ENCODE results near the gene OXSR1. TPM values are rescaled to one million over a fixed set of nuclear protein-coding genes. Genes with fewer than 3 reads are reported as not detected.

OXSR1 gene
- total RNA-seq, 1 experiment from 2014 or later, result 35.1 TPM

- ChIA-PET CTCF (no interaction called here), POLR2A (no interaction called here), RAD21 (ENCODE audit: low non-redundant PET in 1 of 2, low total read pairs in 2 of 2, uncharacterized antibody in 2 of 2, unreplicated experiment in 2 of 2) (interaction anchor here in 1 of 2 experiments (0.6 kb wide), 1 partner anchor 32 kb away, joined by 3 read pairs; no protein-coding TSS in a partner anchor)
- no peak overlapping the region for H3K4me3 ChIP-seq (replicated peaks in 1 of 2; ENCODE audit: low read depth in 1 of 2, low read length in 2 of 2)
- no peaks in the 10 kb centered on the region for H3K9me2 ChIP-seq (ENCODE audit: insufficient read depth)
- no TSS peak for BruUV-seq (replicated peaks)
- peaks cover 21 to 39% of the 10 kb centered on the region in 2 experiments; a peak in 3 of 4 replicates for H3K36me3 ChIP-seq (ENCODE audit: control insufficient read depth in 1 of 2, insufficient read depth in 2 of 2, low read length in 2 of 2)
- H3K4me1 ChIP-seq (ENCODE audit: control insufficient read depth in 1 of 2, insufficient read depth in 2 of 2, low read length in 2 of 2), result no peaks in the 10 kb centered on the region
- intact Hi-C loops (cut with micrococcal nuclease), result no loop called here
- DNase-seq (ENCODE audit: low read depth, low spot score), result no peak
- no peak overlapping the region for H3K4me2 ChIP-seq (ENCODE audit: low read length)
- H4K20me1 ChIP-seq (ENCODE audit: insufficient read depth), result no peaks in the 10 kb centered on the region
- H2AFZ ChIP-seq (ENCODE audit: low read depth, low read length, poor library complexity, severe bottlenecking), result no peak overlapping the region
- H3K79me2 ChIP-seq (ENCODE audit: insufficient read depth, low read length), result no peaks in the 10 kb centered on the region
- TF ChIP-seq REST (IDR thresholded peaks at IDR 0.05; ENCODE audit: low read depth), result no peak
- no peak for TF ChIP-seq EZH2phosphoT487 (IDR thresholded peaks at IDR 0.05; ENCODE audit: borderline replicate concordance)
- TF ChIP-seq, protein P1, sequence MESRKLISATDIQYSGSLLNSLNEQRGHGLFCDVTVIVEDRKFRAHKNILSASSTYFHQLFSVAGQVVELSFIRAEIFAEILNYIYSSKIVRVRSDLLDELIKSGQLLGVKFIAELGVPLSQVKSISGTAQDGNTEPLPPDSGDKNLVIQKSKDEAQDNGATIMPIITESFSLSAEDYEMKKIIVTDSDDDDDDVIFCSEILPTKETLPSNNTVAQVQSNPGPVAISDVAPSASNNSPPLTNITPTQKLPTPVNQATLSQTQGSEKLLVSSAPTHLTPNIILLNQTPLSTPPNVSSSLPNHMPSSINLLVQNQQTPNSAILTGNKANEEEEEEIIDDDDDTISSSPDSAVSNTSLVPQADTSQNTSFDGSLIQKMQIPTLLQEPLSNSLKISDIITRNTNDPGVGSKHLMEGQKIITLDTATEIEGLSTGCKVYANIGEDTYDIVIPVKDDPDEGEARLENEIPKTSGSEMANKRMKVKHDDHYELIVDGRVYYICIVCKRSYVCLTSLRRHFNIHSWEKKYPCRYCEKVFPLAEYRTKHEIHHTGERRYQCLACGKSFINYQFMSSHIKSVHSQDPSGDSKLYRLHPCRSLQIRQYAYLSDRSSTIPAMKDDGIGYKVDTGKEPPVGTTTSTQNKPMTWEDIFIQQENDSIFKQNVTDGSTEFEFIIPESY (IDR thresholded peaks at IDR 0.05; ENCODE audit: extremely low read depth, insufficient replicate concordance, low read length), result no peak
- TF ChIP-seq ELF1 (IDR thresholded peaks at IDR 0.05; ENCODE audit: borderline replicate concordance, low read depth), result no peak
- no peak for TF ChIP-seq POLR2A (IDR thresholded peaks at IDR 0.05; ENCODE audit: borderline replicate concordance, extremely low read depth, insufficient read depth, insufficient read length)
- TF ChIP-seq CTCF (IDR thresholded peaks at IDR 0.05 in 2 of 3, conservative IDR thresholded peaks at IDR 0.05 in 1 of 3; ENCODE audit: borderline replicate concordance in 1 of 3, insufficient read depth in 1 of 3, low read depth in 2 of 3, low read length in 2 of 3), result no peak
- no peak for TF ChIP-seq FOSL1 (IDR thresholded peaks at IDR 0.05; ENCODE audit: low read depth)
- no peak for TF ChIP-seq EGR1 (IDR thresholded peaks at IDR 0.05; ENCODE audit: low read depth)
- TF ChIP-seq ZNF274 (IDR thresholded peaks at IDR 0.05; ENCODE audit: low read depth, low read length), result no peak
- TF ChIP-seq POLR2AphosphoS5 (IDR thresholded peaks at IDR 0.05; ENCODE audit: low read depth, low read length), result no peak
- TF ChIP-seq YY1 (IDR thresholded peaks at IDR 0.05; ENCODE audit: extremely low read depth, insufficient replicate concordance, low read depth, low read length), result no peak
- no peak for TF ChIP-seq SP1 (IDR thresholded peaks at IDR 0.05; ENCODE audit: low read depth)
- no peak for TF ChIP-seq JUND (IDR thresholded peaks at IDR 0.05)
- TF ChIP-seq SRF (IDR thresholded peaks at IDR 0.05; ENCODE audit: low read depth), result no peak
- TF ChIP-seq SIN3A (IDR thresholded peaks at IDR 0.05; ENCODE audit: low read depth), result no peak
- no peak for TF ChIP-seq ZFX (IDR thresholded peaks at IDR 0.05)
- TF ChIP-seq CBX3 (IDR thresholded peaks at IDR 0.05; ENCODE audit: low read depth), result no peak
- TF ChIP-seq TCF7L2 (IDR thresholded peaks at IDR 0.05; ENCODE audit: borderline replicate concordance, extremely low read depth, insufficient read depth, insufficient read length), result no peak
- no peak for TF ChIP-seq RAD21 (IDR thresholded peaks at IDR 0.05; ENCODE audit: low read depth)
- no peak for TF ChIP-seq EZH2 (IDR thresholded peaks at IDR 0.05)
- H3K9me3 ChIP-seq (ENCODE audit: control insufficient read depth in 1 of 2, insufficient read depth in 1 of 2, low read depth in 1 of 2, low read length in 2 of 2), result no peaks in the 10 kb centered on the region
- no peaks in the 10 kb centered on the region for H3K27me3 ChIP-seq (ENCODE audit: insufficient read depth, low read length)
- no peak overlapping the region for H3K27ac ChIP-seq (ENCODE audit: low read depth, low read length)
- H3K9ac ChIP-seq (ENCODE audit: low read length), result no peak overlapping the region
- ATAC-seq, result no peak
Measured at GRCh38 chr3:38125305-38126120, 39.8 kb upstream of the OXSR1 start.

Data from HCT116 (cell line).